NK-92 (cell line): ENCODE data around the gene FAM222A.

ENCODE experiments used
- DNase-seq: peaks from one replicate; lab custom pipeline; 2025; ENCODE audit not compliant: unreplicated experiment; lab: John Stamatoyannopoulos, UW

Gene FAM222A

GRCh38 chr12:109724321-109724892 is 10.8 kb downstream of the FAM222A start:
- no peak for DNase-seq

GRCh38 chr12:109725321-109726105 is 11.9 kb downstream of the FAM222A start:
- no peak for DNase-seq

GRCh38 chr12:109726106-109726497 is 12.5 kb downstream of the FAM222A start:
- no peak for DNase-seq

- no peak for DNase-seq
Measured at GRCh38 chr12:109726511-109727038, 12.9 kb downstream of the FAM222A start.

- no peak for DNase-seq
Measured at GRCh38 chr12:109727039-109727723, 13.6 kb downstream of the FAM222A start.

GRCh38 chr12:109727746-109728726 is 14.4 kb downstream of the FAM222A start:
- no peak for DNase-seq

GRCh38 chr12:109728921-109729320 is 15.3 kb downstream of the FAM222A start:
- no peak for DNase-seq

- DNase-seq = no peak
Measured at GRCh38 chr12:109729371-109729781, 15.8 kb downstream of the FAM222A start.

GRCh38 chr12:109729801-109730200 is 16.2 kb downstream of the FAM222A start:
- no peak for DNase-seq

GRCh38 chr12:109730306-109731145 is 16.9 kb downstream of the FAM222A start:
- no peak for DNase-seq

- DNase-seq = no peak
Measured at GRCh38 chr12:109731231-109731731, 17.7 kb downstream of the FAM222A start.

- DNase-seq = no peak
Measured at GRCh38 chr12:109731806-109732205, 18.2 kb downstream of the FAM222A start.

GRCh38 chr12:109732321-109733305 is 19.0 kb downstream of the FAM222A start:
- DNase-seq = no peak

- no peak for DNase-seq
Measured at GRCh38 chr12:109734219-109735000, 20.8 kb downstream of the FAM222A start.

- DNase-seq = no peak
Measured at GRCh38 chr12:109735051-109735521, 21.5 kb downstream of the FAM222A start.

GRCh38 chr12:109735825-109736551 is 22.4 kb downstream of the FAM222A start:
- no peak for DNase-seq
